Measurements from ENCODE around the gene CCBE1.

DNA sequence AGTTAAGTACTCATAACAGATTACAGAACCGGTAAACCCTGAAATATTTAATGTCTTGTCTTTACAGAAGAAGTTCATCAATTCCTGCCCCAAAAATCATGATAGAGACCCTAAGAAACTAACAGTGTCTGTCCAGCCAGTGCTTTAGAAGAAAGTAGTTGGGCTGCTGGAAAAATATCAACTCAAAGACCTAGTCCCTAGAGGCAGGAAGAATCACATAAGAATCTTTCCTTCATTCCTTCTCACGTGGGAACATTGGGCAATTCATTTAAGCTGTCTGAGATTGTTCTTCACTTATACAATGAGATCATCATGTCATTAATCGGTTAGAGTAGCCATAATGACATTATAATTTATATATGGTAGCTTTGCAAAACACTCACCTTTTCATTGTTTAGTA is 156.4 kb downstream of the CCBE1 start:
- TF ChIP-seq GATA2 (IDR thresholded peaks at IDR 0.05; ENCODE audit: low read depth, low read length), result no peak
- TF ChIP-seq GATA3 (IDR thresholded peaks at IDR 0.05; ENCODE audit: low read depth, low read length), result no peak
